Inflammatory macrophage treated with lipopolysaccharide for 4 hours (primary cell): ENCODE data around the gene MMEL1.

Source experiments
- DNase-seq: peaks from one replicate; pipeline ENCODE4 v3.0.0-alpha.2; 2020

The MMEL1 gene

DNA sequence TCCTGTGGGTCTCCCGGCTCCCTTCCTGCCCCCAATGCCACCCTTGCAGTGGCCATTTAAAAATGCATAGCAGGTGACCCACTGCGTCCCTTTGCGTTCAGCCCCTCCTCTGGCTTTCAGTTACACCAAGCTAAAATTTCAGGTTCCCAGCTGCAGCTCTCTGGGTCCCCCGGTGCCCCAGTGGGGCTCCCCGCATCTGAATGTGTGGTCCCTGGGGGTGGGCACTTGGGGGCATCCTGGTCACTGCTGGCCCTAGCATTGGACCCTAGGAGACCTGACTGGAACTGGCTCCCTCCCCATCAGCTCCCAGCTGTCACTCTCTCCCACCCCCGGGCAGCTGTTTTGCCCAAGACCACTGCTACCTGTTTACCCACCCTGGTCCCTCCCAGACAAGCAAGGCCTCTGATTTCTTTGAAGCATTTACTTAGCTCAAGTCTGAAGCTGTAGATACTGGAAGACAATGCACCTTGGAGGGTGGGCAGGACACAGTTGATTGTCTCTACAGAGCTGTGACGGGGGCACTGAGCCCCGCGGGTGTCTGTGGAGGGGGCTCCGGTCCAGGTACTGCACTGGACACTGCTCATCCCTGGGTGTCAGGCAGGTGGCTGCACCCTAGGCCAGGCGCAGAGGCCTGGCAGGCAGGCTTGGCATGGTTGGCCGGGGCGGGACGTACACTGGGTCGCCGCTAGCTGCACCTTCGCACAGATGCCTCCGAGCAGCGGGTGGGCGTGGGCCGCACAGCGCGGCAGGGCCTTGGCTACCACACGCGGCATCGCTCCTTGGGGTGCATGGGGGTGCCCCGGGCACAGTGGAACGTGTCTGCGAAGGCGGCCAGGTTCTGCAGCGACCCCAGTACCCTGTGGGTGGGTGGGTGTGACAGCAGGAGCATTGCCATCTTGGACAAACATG lies 42.3 kb downstream of the MMEL1 start:
- no peak for DNase-seq

- no peak for DNase-seq
Measured at GRCh38 chr1:2589431-2590232, 43.2 kb downstream of the MMEL1 start.

GRCh38 chr1:2588661-2589430 lies 44.0 kb downstream of the MMEL1 start:
- DNase-seq = no peak

- no peak for DNase-seq
Measured at GRCh38 chr1:2587860-2588571, 44.8 kb downstream of the MMEL1 start.

DNA sequence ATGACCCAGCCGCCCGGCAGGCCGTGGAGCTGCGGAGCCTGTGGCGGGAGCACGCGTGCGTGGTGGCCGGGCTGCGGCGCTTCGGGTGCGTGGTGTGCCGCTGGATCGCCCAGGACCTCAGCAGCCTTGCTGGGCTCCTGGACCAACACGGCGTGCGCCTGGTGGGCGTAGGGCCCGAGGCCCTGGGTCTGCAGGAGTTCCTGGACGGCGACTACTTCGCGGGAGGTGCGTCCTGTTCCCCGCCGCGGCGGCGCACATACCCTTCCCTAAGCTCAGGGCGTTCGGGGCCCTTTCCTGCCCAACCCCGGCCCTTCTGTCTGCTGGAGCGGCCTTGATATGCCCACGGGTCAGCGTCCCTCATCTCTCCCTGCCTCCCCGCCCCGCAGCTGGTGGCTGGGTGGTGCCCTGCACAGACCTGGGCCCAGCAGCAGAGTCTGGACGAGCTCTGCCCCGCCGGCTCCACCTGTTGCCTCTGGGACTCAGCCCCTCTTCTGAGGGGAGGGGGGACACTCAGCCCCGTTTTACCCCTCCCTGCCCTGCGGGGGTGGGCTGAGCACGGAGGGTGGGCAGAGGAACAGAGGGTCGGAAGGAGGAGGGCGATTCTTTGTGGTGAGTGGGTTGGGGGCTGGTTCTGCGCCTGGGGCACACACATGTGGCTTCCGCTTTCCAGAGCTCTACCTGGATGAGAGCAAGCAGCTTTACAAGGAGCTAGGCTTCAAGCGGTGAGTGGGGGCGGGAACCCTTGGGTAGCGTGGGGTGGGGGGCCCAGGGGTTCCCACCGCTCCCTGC lies 45.6 kb downstream of the MMEL1 start:
- DNase-seq = peak; percentile 13

- peak; percentile 100 for DNase-seq
Measured at GRCh38 chr1:2586154-2587070, 46.4 kb downstream of the MMEL1 start, which contains the start of gene PRXL2B. Gene PRXL2B, plus strand, starts transcription at chr1:2586777. Its CDS starts 109 bp downstream, at chr1:2586886.

DNA sequence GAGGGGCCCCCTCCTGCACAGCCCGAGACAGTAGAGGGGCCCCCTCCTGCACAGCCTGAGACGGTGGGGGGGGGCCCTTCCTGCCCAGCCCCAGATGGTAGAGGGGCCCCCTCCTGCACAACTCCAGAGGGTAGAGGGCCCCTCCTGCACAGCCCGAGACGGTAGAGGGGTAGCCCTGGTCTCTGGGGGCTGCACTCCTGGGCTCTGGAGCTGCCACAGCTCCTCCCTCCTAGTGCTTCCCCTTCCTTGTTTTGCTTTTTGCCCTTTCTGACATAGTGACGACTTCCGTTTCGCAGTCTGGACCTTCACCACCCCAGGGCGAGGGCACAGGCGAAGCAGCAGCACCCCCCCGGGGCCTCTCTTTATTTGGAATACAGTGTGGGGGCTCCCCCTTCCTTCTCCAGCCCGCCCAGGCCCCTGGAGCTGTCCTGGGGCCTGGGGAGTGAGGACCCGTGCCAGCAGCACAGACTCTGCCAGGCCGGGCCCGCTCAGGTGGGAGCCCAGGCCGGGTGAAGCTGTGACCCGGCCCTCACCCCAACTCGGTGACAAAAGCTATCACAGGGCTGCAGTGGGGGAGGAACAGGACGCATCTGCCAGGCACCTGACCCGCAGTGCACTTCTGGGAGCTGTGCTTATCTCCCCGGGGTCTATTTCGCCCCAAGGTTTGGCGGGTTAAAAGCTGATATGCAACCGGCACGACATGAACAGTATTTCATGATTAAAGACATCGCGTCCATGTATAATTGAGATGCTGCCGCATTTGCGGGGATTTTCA lies 47.3 kb downstream of the MMEL1 start:
- peak; percentile 87 for DNase-seq

DNA sequence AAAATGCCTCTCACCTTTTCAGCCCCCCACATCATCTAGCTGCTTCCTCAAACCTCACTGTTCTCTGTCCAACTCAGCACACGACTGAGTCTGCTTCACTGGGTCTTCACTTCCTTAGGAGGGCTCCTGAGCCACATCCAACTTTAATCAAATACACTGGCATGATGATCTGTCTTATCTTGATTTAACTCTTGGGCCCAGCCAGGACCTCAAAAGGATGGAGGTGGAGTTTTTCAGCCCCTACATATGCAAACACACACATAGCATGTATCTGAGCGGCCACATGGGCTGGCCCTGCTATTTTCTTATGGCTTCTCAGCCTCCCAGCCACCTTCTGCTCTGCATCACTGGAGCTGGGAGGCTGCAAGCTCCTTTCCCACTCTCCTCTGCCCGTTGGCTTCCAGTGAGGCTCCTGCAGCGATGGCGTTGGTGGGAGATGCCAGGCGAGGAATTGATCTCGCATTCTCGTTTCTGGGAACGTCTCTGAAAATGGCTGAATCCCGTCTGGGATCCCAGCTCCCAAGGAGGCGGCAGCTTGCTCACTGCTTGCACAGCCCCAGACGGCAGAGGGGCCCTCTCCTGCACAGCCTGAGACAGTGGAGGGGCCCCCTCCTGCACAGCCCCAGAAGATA lies 48.0 kb downstream of the MMEL1 start:
- no peak for DNase-seq

DNA sequence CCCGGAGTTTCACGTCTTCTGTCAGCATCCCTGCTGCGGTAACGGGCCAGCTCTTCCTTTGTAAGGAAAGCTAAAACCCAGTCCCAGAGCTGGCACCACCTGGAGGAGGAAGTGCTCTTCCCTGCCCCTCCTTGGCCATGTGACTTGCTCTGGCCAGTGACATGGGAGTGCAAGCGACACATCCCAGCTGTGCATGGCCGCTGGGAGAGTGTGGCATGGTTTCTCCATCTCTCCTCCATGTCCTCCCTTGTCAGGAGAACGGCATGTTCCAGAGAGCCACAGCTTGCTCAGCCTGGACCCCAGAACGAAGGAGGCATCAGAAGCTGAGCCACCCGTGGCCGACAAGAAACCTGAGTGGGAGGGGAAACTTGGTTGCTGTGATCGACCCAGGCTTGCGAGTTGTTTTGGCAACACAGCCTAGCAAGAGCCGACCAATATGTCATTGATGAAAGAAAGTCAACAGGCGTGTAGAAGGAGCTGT lies 48.9 kb downstream of the MMEL1 start:
- DNase-seq = peak; percentile 32

DNA sequence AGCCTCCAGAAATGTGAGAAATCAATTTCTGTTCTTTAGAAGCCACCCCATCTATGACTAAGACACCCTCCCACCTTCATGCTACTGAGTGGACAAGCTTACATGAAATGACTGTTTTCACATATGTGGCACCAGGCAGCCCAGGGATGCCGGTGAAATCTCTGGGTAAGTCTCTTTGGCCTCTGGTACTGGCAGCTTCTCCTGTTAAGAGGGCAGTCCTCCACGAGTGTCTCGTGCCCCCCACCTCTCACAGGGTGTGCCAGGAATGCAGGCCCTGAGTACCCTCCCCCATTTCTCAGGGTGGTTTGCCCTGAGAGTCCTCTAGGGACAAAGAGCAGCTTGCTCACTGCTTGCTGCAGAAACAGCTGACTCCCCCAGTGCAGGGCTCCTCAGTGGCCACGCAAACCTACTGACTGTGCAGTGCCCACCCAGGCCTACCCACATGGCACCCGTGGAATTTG lies 49.5 kb downstream of the MMEL1 start:
- peak; percentile 41 for DNase-seq

DNA sequence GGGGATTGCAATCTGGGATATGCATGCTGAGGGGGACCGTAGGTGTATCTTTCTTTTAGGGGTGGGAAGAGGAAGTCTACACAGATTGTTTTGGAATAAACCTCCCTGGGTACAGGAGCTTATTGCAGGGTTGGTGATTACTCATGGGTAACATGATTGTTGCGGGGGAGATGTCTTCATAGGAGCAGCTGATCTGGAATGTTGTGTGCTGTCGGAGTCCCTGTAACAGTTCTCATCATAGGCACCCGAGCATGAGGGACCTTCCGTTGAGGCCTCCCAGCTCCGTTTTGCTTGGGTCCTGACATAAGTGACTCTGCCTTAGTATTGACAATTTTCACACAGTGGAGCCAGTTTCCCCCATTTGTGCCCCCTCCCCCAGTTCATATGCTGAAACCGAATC lies 50.4 kb downstream of the MMEL1 start:
- DNase-seq = peak; percentile 91

GRCh38 chr1:2580691-2581090 lies 52.1 kb downstream of the MMEL1 start:
- no peak for DNase-seq

DNA sequence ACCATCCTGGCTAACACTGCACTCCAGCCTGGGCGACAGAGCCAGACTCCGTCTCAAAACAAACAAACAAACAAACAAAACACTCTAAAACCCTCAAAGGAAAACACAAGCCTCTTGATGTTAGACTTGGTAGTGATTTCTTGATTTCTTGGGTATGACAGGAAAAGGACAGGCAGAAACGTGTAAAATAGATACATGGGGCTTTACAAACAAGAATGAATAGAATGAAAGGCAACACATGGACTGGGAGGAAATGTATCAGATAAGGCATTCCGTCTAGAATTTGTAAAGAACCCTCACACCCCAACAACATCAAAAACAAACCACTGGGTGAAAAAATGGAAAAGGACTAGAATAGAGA lies 54.1 kb downstream of the MMEL1 start:
- no peak for DNase-seq

- peak; percentile 68 for DNase-seq
Measured at GRCh38 chr1:2577565-2578075, 55.2 kb downstream of the MMEL1 start.

- DNase-seq = peak; percentile 44
Measured at GRCh38 chr1:2575801-2576663, 56.8 kb downstream of the MMEL1 start.

- DNase-seq = no peak
Measured at GRCh38 chr1:2574350-2574749, 58.5 kb downstream of the MMEL1 start.

- peak; percentile 85 for DNase-seq
Measured at GRCh38 chr1:2573250-2573920, 59.4 kb downstream of the MMEL1 start.
